ENCODE results near the gene SMYD3. TPM values are rescaled to one million over a fixed set of nuclear protein-coding genes. Genes with fewer than 3 reads are reported as not detected.

SMYD3 gene
- total and polyA plus RNA-seq, 2 donors (not counting 1 experiment from before 2014, with no cell fraction given), result 9.7 to 37.2 TPM

- Histone ChIP-seq H3K9ac (ENCODE audit: low read length) (no peak overlapping the region), H3K27ac (ENCODE audit: low read length in 2 of 2) (no peak overlapping the region), H3K4me3 (ENCODE audit: control extremely low read depth in 1 of 5, extremely low read depth in 1 of 5, insufficient read depth in 1 of 5, low read depth in 2 of 5, low read length in 4 of 5) (no peak overlapping the region), H3K9me3 (ENCODE audit: control extremely low read depth in 1 of 3, control insufficient read depth in 2 of 3, insufficient read depth in 1 of 3, low read length in 2 of 3) (peaks cover 0 to 12% (median 0%) of the 10 kb centered on the region in 3 donors), H3K4me2 (replicated peaks; ENCODE audit: low read depth, low read length, poor library complexity, severe bottlenecking) (no peak overlapping the region), H3K4me1 (ENCODE audit: control insufficient read depth in 2 of 2, insufficient read depth in 2 of 2, low read length in 2 of 2) (no peaks in the 10 kb centered on the region), H2AFZ (ENCODE audit: insufficient read depth, low read depth, low read length, poor library complexity, severe bottlenecking) (no peak overlapping the region), H3K79me2 (ENCODE audit: control insufficient read depth, insufficient read depth, low read length) (peaks cover 7% of the 10 kb centered on the region), H3K36me3 (replicated peaks in 1 of 2; ENCODE audit: control extremely low read depth in 1 of 2, control insufficient read depth in 1 of 2, extremely low read depth in 1 of 2, insufficient read depth in 2 of 2, low read length in 1 of 2) (no peaks in the 10 kb centered on the region), H4K20me1 (ENCODE audit: control insufficient read depth, insufficient read depth, low read length, poor library complexity, severe bottlenecking) (no peaks in the 10 kb centered on the region), H3K27me3 (replicated peaks in 1 of 4; ENCODE audit: control extremely low read depth in 1 of 4, control insufficient read depth in 3 of 4, insufficient read depth in 4 of 4, low read length in 3 of 4) (no peaks in the 10 kb centered on the region)
- no peaks in the 10 kb centered on the region for H3K9me3 Mint-ChIP-seq (ENCODE audit: insufficient read depth)
- no peak for ATAC-seq (ENCODE audit: low read depth)
- ChIA-PET POLR2A (no interaction called here), CTCF (no interaction called here)
- no peak overlapping the region for H3K4me3 Mint-ChIP-seq
- no peak for DNase-seq
- no peak overlapping the region for H3K27ac Mint-ChIP-seq
- TF ChIP-seq EZH2 (IDR thresholded peaks at IDR 0.05; ENCODE audit: borderline replicate concordance, insufficient read depth, low read depth, low read length, poor library complexity, severe bottlenecking) (no peak), CTCF (IDR thresholded peaks at IDR 0.05) (no peak)
- H3K4me1 Mint-ChIP-seq, result peaks cover 9% of the 10 kb centered on the region
- intact Hi-C loops (cut with micrococcal nuclease), result no loop called here
- no peaks in the 10 kb centered on the region for H3K27me3 Mint-ChIP-seq
Observed at GRCh38 chr1:246383791-246384190, 123.3 kb downstream of the SMYD3 start.

GRCh38 chr1:246383239-246383589 is 123.9 kb downstream of the SMYD3 start:
- no peak overlapping the region for H3K4me3 ChIP-seq (ENCODE audit: control extremely low read depth in 1 of 5, extremely low read depth in 1 of 5, insufficient read depth in 1 of 5, low read depth in 2 of 5, low read length in 4 of 5)
- H3K27ac ChIP-seq (ENCODE audit: low read length in 2 of 2), result no peak overlapping the region
- ATAC-seq (ENCODE audit: low read depth), result no peak
- ChIA-PET POLR2A (no interaction called here), CTCF (no interaction called here)
- no peak overlapping the region for H2AFZ ChIP-seq (ENCODE audit: insufficient read depth, low read depth, low read length, poor library complexity, severe bottlenecking)
- Mint-ChIP-seq H3K27me3 (no peaks in the 10 kb centered on the region), H3K4me3 (no peak overlapping the region), H3K9me3 (ENCODE audit: insufficient read depth) (no peaks in the 10 kb centered on the region), H3K4me1 (peaks cover 9% of the 10 kb centered on the region), H3K27ac (no peak overlapping the region)
- intact Hi-C loops (cut with micrococcal nuclease), result no loop called here
- H3K4me2 ChIP-seq (replicated peaks; ENCODE audit: low read depth, low read length, poor library complexity, severe bottlenecking), result no peak overlapping the region
- peaks cover 0 to 12% (median 0%) of the 10 kb centered on the region in 3 donors for H3K9me3 ChIP-seq (ENCODE audit: control extremely low read depth in 1 of 3, control insufficient read depth in 2 of 3, insufficient read depth in 1 of 3, low read length in 2 of 3)
- no CpG with 5 or more reads among the region's 1 CpG for WGBS (ENCODE audit: insufficient coverage)
- peaks cover 7% of the 10 kb centered on the region for H3K79me2 ChIP-seq (ENCODE audit: control insufficient read depth, insufficient read depth, low read length)
- no peak for DNase-seq
- H3K9ac ChIP-seq (ENCODE audit: low read length), result no peak overlapping the region
- no peaks in the 10 kb centered on the region for H3K27me3 ChIP-seq (replicated peaks in 1 of 4; ENCODE audit: control extremely low read depth in 1 of 4, control insufficient read depth in 3 of 4, insufficient read depth in 4 of 4, low read length in 3 of 4)
- H3K36me3 ChIP-seq (replicated peaks in 1 of 2; ENCODE audit: control extremely low read depth in 1 of 2, control insufficient read depth in 1 of 2, extremely low read depth in 1 of 2, insufficient read depth in 2 of 2, low read length in 1 of 2), result no peaks in the 10 kb centered on the region
- no peak for TF ChIP-seq EZH2 (IDR thresholded peaks at IDR 0.05; ENCODE audit: borderline replicate concordance, insufficient read depth, low read depth, low read length, poor library complexity, severe bottlenecking)
- TF ChIP-seq CTCF (IDR thresholded peaks at IDR 0.05), result no peak
- no peaks in the 10 kb centered on the region for H3K4me1 ChIP-seq (ENCODE audit: control insufficient read depth in 2 of 2, insufficient read depth in 2 of 2, low read length in 2 of 2)
- H4K20me1 ChIP-seq (ENCODE audit: control insufficient read depth, insufficient read depth, low read length, poor library complexity, severe bottlenecking), result no peaks in the 10 kb centered on the region
